NCI-H510A treated with DMSO at 0.1 percent for 48 hours (cell line): Measurements from ENCODE around the gene PRXL2B.

Experiments used
- DNase-seq: peaks from one replicate; lab custom pipeline; 2025; lab: John Stamatoyannopoulos, UW

PRXL2B gene

GRCh38 chr1:2598329-2598931, 11.9 kb downstream of the PRXL2B start:
- DNase-seq = no peak

GRCh38 chr1:2601721-2602303, 15.2 kb downstream of the PRXL2B start:
- no peak for DNase-seq

- no peak for DNase-seq
Measured at GRCh38 chr1:2602311-2602835, 15.8 kb downstream of the PRXL2B start.

- DNase-seq = no peak
Measured at GRCh38 chr1:2602866-2603520, 16.4 kb downstream of the PRXL2B start.

GRCh38 chr1:2603521-2604155, 17.1 kb downstream of the PRXL2B start:
- no peak for DNase-seq

GRCh38 chr1:2604156-2604843, 17.7 kb downstream of the PRXL2B start:
- no peak for DNase-seq

GRCh38 chr1:2604844-2605508, 18.4 kb downstream of the PRXL2B start:
- DNase-seq = no peak

GRCh38 chr1:2605509-2606395, 19.2 kb downstream of the PRXL2B start:
- no peak for DNase-seq

GRCh38 chr1:2606396-2606880, 19.9 kb downstream of the PRXL2B start:
- DNase-seq = no peak

GRCh38 chr1:2606881-2607621, 20.5 kb downstream of the PRXL2B start:
- DNase-seq = no peak

GRCh38 chr1:2607641-2608091, 21.1 kb downstream of the PRXL2B start:
- DNase-seq = no peak

GRCh38 chr1:2609319-2610035, 22.9 kb downstream of the PRXL2B start:
- no peak for DNase-seq

GRCh38 chr1:2610036-2610959, 23.7 kb downstream of the PRXL2B start:
- no peak for DNase-seq

- DNase-seq = no peak
Measured at GRCh38 chr1:2611031-2611501, 24.5 kb downstream of the PRXL2B start.

- DNase-seq = no peak
Measured at GRCh38 chr1:2611621-2612437, 25.3 kb downstream of the PRXL2B start.

- DNase-seq = no peak
Measured at GRCh38 chr1:2612591-2613365, 26.2 kb downstream of the PRXL2B start.
